ENCODE results near the gene EP300.
"Not testable (repeated sequence)": the region's sequence is repeated elsewhere in the genome, so short reads cannot be mapped to it uniquely, and the experiment has no call there.

EP300 gene

DNA sequence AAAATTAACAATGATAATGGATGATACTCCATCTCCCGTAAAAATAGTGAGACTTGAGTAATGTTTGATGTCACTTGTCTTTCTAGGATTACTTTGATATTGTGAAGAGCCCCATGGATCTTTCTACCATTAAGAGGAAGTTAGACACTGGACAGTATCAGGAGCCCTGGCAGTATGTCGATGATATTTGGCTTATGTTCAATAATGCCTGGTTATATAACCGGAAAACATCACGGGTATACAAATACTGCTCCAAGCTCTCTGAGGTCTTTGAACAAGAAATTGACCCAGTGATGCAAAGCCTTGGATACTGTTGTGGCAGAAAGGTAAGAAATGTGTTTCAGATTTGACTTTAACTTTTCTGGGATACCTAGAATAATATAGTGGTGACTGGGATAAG lies 64.7 kb downstream of the EP300 start:
- DNase-seq = no peak

DNA sequence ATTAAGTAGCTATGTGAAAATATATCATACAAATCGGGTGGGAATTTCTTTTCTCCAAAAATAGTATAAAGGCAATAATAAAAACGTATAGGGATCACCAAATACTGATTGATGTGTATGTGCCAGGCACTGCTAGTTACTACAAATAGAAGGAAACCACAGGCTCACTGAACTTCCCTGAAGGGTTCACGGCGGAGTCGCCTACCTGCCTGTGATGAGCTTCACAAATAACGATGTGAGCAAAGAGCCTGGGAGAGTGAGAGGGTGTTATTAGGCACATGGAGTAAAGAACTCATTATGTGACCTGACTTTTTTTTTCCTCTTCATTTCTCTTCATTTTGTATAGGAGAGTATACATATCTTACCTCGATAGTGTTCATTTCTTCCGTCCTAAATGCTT lies 76.8 kb downstream of the EP300 start:
- no peak for DNase-seq

DNA sequence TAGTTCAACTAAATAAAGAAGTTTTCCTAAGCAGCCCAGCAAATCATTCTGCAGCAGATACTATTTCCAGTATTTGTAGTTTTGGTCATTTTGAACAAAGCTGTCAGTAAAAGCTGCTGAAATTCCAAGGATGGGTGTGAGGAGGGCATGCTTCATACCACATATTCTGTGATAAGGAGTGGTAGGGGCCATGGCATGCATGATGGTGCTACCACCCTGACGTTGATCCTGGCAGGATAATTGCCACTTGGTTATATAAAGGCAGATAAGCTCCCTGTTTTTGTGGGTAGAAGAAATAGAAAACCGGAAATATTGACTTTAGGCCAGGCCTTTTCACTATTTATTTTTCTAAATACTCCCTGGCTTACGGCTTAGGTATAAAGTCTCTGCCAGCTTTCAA lies 79.6 kb downstream of the EP300 start:
- no peak for DNase-seq

DNA sequence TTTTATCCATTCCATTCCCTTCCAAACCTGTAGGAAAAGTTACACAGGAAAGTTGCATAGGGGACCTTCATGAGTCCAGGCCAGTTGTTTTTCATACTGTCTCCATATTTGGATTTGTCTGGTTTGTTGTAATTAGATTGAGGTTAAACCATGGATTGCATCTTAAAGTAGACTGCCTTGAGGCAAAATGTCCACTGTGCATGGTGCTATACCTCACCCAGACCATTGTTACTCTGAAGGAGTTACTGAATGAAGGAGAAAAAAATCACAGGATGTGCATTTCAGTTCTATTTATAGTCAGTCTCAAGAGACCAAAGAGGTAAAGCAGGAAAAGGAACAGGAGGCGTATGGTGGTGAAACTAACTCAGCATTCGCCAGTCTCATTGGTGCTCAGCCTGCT lies 83.2 kb downstream of the EP300 start:
- no peak for DNase-seq

DNA sequence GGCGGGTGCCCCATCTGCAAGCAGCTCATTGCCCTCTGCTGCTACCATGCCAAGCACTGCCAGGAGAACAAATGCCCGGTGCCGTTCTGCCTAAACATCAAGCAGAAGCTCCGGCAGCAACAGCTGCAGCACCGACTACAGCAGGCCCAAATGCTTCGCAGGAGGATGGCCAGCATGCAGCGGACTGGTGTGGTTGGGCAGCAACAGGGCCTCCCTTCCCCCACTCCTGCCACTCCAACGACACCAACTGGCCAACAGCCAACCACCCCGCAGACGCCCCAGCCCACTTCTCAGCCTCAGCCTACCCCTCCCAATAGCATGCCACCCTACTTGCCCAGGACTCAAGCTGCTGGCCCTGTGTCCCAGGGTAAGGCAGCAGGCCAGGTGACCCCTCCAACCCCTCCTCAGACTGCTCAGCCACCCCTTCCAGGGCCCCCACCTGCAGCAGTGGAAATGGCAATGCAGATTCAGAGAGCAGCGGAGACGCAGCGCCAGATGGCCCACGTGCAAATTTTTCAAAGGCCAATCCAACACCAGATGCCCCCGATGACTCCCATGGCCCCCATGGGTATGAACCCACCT lies 84.7 kb downstream of the EP300 start:
- no peak for DNase-seq

DNA sequence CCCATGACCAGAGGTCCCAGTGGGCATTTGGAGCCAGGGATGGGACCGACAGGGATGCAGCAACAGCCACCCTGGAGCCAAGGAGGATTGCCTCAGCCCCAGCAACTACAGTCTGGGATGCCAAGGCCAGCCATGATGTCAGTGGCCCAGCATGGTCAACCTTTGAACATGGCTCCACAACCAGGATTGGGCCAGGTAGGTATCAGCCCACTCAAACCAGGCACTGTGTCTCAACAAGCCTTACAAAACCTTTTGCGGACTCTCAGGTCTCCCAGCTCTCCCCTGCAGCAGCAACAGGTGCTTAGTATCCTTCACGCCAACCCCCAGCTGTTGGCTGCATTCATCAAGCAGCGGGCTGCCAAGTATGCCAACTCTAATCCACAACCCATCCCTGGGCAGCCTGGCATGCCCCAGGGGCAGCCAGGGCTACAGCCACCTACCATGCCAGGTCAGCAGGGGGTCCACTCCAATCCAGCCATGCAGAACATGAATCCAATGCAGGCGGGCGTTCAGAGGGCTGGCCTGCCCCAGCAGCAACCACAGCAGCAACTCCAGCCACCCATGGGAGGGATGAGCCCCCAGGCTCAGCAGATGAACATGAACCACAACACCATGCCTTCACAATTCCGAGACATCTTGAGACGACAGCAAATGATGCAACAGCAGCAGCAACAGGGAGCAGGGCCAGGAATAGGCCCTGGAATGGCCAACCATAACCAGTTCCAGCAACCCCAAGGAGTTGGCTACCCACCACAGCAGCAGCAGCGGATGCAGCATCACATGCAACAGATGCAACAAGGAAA lies 85.4 kb downstream of the EP300 start:
- no peak for DNase-seq

DNA sequence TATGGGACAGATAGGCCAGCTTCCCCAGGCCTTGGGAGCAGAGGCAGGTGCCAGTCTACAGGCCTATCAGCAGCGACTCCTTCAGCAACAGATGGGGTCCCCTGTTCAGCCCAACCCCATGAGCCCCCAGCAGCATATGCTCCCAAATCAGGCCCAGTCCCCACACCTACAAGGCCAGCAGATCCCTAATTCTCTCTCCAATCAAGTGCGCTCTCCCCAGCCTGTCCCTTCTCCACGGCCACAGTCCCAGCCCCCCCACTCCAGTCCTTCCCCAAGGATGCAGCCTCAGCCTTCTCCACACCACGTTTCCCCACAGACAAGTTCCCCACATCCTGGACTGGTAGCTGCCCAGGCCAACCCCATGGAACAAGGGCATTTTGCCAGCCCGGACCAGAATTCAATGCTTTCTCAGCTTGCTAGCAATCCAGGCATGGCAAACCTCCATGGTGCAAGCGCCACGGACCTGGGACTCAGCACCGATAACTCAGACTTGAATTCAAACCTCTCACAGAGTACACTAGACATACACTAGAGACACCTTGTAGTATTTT lies 86.1 kb downstream of the EP300 start:
- DNase-seq = no peak

DNA sequence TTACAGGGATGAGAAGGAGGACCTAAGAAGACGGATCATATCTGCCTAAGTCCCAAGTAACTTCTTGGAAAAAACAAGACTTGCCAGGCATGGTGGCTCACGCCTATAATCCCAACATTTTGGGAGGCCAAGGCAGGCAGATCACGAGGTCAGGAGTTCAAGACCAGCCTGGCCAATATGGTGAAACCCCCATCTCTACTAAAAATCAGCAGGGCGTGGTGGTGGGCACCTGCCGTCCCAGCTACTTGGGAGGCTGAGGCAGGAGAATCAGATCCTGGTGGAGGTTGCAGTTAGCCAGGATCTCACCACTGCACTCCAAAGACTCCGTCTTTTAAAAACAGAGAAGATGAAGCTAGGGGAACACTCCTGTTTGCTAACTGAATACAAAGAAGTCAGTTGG lies 88.0 kb downstream of the EP300 start:
- DNase-seq = not testable (repeated sequence)

DNA sequence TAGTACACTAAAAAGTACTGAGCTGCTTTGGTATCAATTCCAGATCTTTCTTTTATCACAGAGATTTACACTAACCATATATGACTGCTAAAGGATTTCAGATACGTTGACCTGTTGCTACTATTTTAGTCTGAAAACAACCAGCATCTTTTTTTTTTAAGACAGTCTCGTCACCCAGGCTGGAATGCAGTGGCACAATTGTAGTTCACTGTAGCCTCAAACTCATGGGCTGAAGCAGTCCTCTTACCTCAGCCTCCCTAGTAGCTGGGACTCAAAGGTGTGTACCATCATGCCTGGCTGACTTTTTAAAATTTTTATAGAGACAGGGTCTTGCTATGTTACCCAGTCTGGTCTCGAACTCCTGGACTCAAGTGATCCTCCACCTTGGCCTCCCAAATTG lies 88.5 kb downstream of the EP300 start:
- no peak for DNase-seq

DNA sequence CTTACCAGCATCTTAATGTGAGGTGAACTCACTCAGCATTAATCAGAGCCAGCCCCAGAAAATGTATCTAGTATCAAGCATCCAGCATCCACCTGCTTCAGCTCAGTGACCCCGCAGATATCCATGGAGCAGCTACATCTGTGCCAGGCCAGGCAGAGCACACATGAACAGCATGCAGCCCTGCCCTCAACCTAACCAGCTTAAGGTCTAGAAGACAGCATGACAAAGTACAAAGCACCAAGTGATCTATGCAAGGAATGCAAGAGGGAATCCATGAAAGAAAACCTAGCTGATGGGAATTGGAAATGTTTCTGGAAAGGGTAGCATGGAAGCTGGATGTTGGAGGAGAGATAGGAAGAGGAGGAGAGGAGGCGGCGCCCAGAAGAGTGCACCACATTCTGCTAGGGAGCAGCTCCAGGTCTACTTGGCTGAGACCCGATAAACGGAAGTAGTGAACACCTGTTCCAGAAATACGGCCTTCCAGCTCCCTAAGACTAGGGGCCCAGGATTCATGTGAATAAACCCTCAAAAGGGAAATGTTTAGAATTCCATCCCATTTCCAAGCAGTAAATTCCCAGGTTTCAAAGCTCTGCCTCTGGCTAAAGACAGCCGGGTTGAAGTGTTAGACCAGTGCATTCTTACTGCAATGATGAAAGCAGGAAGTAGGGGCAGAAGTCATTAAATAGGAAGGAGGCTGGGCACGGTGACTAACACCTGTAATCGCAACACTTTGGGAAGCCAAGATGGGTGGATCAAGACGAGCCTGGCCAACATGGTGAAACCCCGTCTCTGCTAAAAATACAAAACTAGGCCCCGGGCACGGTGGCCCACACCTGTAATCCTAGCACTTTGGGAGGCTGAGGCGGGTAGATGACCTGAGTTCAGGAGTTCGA lies 89.2 kb downstream of the EP300 start:
- DNase-seq = no peak

DNA sequence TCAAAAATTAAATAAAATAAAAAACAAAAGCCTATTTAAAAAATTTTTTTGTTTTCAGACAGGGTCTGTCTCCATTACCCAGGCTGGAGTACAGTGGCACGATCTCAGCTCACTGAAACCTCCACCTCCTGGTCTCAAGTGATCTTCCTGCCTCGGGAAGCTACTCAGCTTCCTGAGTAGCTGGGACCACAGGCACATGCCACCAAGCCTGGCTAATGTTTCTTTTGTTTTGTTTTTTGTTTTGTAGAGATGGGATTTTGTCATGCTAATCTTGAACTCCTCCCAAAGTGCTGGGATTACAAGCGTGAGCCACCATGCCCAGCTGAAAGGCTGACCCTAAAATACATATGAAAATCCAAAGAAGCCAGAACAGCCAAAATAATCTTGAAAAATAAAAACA lies 92.3 kb downstream of the EP300 start:
- no peak for DNase-seq

DNA sequence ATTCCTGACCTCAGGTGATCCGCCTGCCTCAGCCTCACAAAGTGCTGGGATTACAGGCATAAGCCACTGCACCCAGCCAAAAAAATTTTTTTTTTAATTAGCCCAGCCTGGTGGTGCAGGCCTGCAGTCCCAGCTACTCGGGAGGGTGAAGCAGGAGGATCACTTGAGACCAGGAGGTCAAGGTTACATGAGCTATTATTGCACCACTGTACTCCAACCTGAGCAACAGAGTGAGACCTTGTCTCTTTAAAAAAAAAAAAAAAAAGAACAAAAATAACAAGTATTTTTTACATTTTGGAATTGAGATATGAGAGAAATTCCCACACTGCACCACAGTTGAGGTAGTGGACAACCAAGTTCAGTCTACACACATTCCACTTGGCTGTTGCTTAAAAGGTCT lies 99.1 kb downstream of the EP300 start:
- no peak for DNase-seq

DNA sequence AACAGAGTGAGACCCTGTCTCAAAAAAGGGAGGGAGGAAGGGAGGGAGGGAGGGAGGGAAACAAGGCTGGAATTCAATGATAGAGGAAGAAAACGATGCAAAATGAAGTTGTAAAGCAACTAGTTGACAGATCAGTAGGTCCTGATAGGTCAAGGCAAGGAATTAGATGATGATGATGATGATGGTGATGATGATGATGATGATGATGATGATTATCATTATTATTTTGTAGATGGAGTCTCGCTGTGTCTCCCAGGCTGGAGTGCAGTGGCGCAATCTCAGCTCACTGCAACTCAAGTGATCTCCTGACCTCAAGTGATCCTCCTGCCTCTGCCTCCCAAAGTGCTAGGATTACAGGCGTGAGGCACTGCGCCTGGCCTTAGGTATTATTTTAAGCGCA lies 101.4 kb downstream of the EP300 start:
- DNase-seq = no peak

DNA sequence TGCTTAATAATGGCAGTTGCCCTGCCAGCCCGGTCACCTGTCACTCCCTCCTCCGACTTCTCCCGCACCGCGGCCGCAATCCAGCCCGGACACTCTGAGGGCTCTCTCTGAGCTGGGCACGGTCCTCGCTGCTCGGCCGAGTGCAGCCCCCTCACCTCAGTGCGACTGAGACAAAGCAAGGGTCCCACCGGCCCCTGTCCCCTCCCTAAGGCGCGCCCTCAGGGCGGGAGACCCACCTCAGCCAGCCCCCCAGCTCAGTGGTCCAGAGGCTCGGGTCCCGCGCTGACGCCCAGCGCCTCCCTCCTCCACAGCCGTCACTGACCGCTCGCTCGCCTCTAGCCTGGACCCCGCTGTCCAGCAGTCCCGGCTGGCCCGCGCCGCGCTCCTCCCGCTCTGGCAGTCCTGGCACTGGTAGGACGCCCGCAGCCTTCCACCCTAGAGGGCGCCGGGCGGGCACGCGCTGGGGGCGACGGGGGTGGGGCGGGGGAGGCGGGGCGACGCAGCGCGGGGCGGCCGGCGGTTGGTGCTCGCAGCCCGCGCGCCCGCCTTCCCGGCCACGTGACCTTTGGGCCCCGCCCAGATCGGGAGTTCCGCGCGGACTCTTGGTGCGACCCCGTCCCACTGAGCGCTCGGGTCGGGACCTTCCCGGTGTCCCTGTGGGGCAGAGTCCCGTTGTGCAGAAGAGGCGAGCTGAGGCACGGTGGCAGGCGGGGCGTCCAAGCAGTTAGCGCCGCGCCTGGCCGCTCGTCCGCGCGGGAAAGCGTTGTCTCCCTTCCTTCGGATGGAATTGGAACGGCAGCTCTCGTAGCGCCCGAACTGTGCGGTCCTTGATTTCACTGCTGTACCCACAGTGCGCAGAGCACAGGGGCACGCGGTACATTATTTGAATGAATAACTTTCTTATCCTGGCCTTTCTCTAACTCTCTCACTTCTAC lies 104.9 kb downstream of the EP300 start:
- peak; percentile 36 for DNase-seq

DNA sequence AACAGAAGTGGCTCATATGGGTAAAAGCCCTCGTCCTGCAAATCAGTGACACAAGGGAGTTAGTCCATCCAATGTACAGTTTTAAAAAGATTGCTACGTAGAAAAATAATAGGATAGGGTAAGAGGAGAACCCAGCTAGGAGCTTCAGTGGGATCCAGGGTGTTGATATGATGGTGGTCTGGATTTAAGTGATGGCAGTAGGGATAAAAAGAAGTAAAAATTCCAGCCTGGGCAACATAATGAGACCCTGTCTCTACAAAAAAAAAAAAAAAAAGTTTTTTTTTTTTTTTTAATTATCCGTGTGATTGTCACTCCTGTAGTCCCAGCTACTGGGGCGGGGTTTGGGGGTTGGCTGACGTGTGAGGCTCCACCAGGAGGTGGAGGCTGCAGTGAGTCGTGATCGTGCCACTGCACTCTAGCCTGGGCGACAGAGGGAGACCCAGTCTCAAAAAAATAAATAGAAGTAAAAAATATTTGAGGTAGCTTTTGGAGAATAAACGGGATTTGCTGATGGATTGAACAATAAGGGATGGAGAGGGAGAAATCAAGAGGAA lies 105.7 kb downstream of the EP300 start:
- DNase-seq = peak; percentile 9

DNA sequence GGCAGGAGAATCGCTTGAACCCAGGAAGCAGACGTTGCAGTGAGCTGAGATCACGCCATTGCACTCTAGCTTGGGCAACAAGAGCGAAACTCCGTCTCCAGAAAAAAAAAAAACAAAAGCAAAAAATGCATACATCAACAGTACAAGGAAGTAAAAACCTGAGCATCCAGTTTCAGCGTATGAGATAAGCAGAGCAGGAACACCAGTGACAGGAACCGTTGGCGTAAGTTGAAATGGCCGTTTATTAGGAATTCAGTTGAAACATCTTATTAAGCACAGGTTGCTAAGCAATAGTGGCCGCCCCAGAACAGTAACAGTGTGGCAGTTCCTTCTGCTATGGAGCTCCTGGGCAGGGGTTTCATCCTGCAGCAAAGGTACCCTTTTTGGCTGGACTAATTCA lies 108.7 kb downstream of the EP300 start:
- no peak for DNase-seq

DNA sequence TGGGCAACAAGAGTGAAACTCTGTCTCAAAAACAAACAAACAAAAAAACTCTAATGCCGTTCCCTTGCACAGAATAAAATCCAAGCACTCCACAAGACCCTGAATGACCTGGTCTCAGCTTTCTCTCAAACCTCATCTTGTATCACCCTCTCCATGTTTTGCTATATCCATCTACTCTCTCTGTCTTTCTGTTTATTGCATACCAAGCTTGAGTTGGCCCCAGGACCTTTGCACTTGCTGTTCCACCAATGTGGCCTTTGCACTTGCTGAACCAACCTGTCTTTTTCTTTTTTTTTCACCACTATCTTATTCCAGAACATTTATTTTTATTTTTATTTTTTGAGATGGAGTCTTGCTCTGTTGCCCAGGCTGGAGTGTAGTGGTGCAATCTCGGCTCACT lies 110.7 kb downstream of the EP300 start:
- DNase-seq = no peak

DNA sequence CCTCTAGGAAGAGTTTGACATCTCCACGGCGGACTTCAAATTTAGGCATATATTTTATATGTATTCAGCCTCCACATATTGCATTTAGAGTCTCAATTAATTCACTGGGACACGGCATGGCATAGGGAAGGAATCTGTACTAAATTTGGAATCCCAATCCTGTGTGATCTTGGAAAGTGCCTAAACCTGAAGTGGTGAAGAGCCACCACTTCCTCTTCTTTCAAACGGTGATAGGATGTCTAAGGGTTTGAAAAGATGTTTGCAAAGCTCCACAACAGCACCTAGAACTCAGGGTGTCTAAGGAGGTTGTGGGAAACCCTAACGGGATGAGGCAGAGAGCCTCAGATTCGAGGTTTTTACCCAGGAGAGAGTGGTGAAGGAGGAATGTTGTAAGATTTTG lies 111.7 kb downstream of the EP300 start:
- DNase-seq = no peak

DNA sequence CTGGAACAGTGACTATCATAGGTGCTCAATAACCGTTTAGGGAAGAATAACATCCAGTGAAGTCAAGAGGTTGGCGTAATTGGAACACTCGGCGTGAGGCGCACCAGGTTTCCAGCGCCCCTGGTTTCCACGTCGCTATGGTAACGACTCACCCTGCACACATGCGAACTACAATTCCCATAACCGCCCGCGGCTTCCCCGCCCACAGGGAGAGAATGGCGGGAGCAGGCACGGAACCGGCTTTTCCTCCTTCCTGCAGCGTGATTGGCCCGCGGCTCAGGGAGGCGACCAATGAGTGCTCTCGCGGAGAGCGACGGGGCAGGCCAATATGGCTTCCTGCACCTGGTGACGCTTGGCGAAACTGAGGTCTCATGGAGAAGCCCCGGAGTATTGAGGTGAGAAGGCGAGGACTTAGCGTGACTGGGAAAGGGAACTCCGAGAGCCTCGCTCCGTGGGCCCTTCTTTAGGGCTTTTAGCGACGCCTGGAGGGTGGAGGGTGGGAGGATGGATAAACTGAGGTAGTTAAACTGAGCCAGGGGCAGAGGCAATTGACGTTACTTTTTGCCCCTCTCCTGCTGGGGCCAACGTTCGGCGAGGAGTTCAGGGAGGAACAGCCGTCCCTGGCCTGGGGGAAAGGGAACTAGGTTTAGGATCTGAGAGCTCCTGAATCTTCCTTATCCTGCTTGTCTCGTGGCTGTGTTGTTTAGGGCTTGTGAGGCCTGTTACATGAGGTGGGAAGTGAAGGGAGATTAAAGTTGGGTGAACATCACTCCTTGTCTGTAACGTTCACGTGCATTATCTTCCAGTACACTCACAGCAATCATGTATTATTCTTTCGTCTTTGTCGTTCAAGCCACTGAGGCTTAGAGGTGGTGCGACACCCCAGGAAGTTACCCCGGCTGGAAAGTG lies 112.9 kb downstream of the EP300 start, which contains the start of gene L3MBTL2:
Gene L3MBTL2 (plus strand): TSS at position 321 of the 909 bp plus-strand sequence. CDS start 51 bp downstream, at position 372.
- peak; percentile 88 for DNase-seq

DNA sequence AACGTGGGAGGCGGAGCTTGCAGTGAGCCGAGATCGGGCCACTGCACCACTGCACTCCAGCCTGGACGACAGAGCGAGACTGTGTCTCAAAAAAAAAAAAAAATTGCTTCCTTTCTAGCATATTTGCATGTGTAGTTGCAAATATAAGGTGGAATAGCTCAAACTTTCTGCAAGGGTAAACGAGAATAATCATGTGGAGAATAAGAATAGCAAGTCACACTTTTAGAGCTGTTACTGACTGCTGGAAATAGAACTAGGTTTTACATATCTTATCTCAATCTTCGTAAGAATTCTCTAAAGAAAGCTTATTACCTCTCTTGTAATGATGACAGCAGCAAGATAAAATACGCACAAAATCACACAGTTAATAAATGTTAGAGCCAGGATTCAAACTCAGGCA lies 114.3 kb downstream of the EP300 start:
- no peak for DNase-seq

DNA sequence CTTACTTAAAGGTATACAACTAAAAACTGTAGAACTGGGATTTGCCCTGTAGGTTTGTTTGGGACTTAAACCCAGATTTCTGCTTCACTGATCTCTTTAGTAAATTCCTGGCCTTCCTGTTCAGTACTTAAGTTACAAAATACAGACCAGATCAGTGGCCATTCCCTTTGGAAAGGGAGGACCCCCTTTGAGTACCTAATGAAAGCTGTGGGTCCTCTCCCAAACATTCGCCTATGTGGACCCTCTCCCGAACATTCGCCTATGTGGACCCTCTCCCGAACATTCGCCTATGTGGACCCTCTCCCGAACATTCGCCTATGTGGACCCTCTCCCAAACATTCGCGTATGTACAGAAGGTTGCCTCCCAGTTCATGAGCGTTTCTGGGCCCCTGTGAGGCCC lies 123.0 kb downstream of the EP300 start:
- no peak for DNase-seq
